Activated CD8-positive, alpha-beta memory T cell treated with anti-CD3 and anti-CD28 coated beads for 24 hours (primary cell): ENCODE results near the gene ZNF790.

Experiments
- DNase-seq: peaks from one replicate; pipeline ENCODE4 v3.0.0-alpha.2; 2020

Gene ZNF790

DNA sequence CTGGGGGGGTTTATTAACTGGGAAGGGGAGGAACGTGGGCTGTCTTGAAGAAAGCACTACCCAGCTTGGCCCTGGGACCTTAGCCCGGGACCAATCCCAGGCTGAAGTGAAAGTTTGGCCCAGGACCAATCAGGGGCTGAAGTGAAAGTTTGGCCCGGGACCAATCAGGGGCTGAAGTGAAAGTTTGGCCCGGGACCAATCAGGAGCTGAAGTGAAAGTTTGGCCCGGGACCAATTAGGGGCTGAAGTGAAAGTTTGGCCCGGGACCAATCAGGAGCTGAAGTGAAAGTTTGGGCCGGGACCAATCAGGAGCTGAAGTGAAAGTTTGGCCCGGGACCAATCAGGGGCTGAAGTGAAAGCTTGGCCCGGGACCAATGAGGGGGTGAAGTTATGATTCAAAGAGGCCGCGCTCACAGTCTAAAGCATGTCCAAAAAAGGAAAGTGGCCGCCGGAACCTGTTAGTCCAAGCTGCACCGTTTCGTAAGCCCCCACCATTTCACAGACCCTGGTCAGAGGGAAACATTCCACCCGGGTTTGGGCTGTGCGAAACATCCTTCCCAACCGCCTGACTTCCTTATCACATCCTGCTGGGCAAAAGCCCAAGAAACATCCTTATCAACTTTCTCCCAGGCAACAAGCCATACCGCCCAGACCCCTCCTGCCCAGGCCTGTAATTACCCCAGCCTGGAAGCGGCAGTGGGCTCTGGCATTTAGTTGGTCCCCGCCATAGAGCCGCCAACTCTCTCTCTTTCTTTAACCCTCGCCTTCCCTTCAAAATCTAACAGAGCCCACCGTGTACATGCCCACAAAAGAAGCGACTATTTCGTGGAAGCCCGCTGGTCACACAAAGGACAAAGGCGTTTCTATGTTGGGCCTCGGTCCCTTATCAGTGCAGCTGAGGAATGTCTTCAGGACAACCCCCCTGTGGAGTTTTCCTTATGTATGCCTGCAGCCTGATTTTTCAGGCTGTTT, 66.6 kb downstream of the ZNF790 start:
- DNase-seq, result no peak
